Small intestine (tissue), 7 donors: Measurements from ENCODE around the gene STRADB. TPM values are rescaled to one million over a fixed set of nuclear protein-coding genes. Genes with fewer than 3 reads are reported as not detected.
"Not testable (repeated sequence)": the region's sequence is repeated elsewhere in the genome, so short reads cannot be mapped to it uniquely, and the experiment has no call there.

Experiments
- DNase-seq, 2 donors: peaks; one replicate each; pipeline versions ENCODE4 v3.0.0 to v3.0.0-alpha.2; 2013
- FAIRE-seq: peaks from 2 replicates; lab custom pipeline; 2012; peaks lifted over from hg19 to GRCh38; lab: Jason Lieb, UNC
- H3K27ac ChIP-seq, 3 donors: one replicate each; pipeline ENCODE4 v1.5.1; 2013; ENCODE audit warnings: low read length in 2 of 3, mild to moderate bottlenecking in 2 of 3, control low read depth in 1 of 3, inconsistent platforms in 1 of 3, low read depth in 1 of 3, moderate library complexity in 1 of 3
- H3K27me3 ChIP-seq, 3 donors: one replicate each; pipeline ENCODE4 v1.6.1; 2013; ENCODE audit warnings: low read length in 3 of 3, inconsistent platforms in 1 of 3; ENCODE audit not compliant: control insufficient read depth in 3 of 3, insufficient read depth in 3 of 3
- H3K36me3 ChIP-seq, 3 donors: one replicate each; pipeline ENCODE4 v1.6.1; 2013; ENCODE audit warnings: low read length in 3 of 3, inconsistent platforms in 1 of 3, low read depth in 1 of 3, mild to moderate bottlenecking in 1 of 3, moderate library complexity in 1 of 3; ENCODE audit not compliant: control insufficient read depth in 3 of 3, insufficient read depth in 2 of 3
- H3K4me1 ChIP-seq, 3 donors: one replicate each; pipeline ENCODE4 v1.6.1; 2013; ENCODE audit warnings: low read length in 2 of 3, inconsistent platforms in 1 of 3, low read depth in 1 of 3, mild to moderate bottlenecking in 1 of 3, moderate library complexity in 1 of 3; ENCODE audit not compliant: control insufficient read depth in 3 of 3, insufficient read depth in 2 of 3
- H3K4me3 ChIP-seq, 3 donors: one replicate each; pipeline ENCODE4 v1.5.1; 2013; ENCODE audit warnings: low read length in 3 of 3, control low read depth in 1 of 3, inconsistent platforms in 1 of 3, low read depth in 1 of 3, mild to moderate bottlenecking in 1 of 3, moderate library complexity in 1 of 3
- H3K9me3 ChIP-seq, 2 donors: one replicate each; pipeline ENCODE4 v1.6.1; 2013; ENCODE audit warnings: low read depth in 1 of 2, low read length in 1 of 2; ENCODE audit not compliant: control insufficient read depth in 2 of 2, insufficient read depth in 1 of 2
- WGBS, 3 donors: extraction: QIAGEN DNeasy Blood & Tissue Kit; methylation state at CpG; one replicate each; pipeline ENCODE4 v1.1.7; 2013; 5-methylcytosine and 5-hydroxymethylcytosine counted together
- polyA plus RNA-seq, 4 donors: library from polyadenylated mRNA; stranded (reverse) in 3 of 4; unstranded in 1 of 4; fragments of 200-250 nt in 3 of 4; fragments of 120-200 nt in 1 of 4; gene quantifications; one replicate each; pipeline versions ENCODE4 v1.2.1 to v1.2.3, GENCODE V29; 2013
- donor health status: healthy with polysubstance abuse.
- donor health status: control.
- donor health status: control.
- donor health status: Bipolar disorder and iron deficiency.
- donor health status: healthy.

The STRADB gene
- polyA plus RNA-seq, 4 donors, result 30.3 to 160 (median 97.6) TPM

- Histone ChIP-seq H3K4me3 (no peak overlapping the region), H3K9me3 (peaks cover 0 to 8% of the 10 kb centered on the region in 2 donors), H3K27ac (peak overlapping the region in 2 of 3 donors; percentile 14 to 29), H3K4me1 (peaks cover 0 to 12% (median 11%) of the 10 kb centered on the region in 3 donors), H3K27me3 (no peaks in the 10 kb centered on the region), H3K36me3 (peaks cover 0 to 6% (median 0%) of the 10 kb centered on the region in 3 donors)
- FAIRE-seq (no peak), DNase-seq (peak; percentile 52 to 64)
- WGBS, 3 donors, result 41 to 57% (median 46%) methylated on average over 11 of the region's 11 CpGs
Measured at GRCh38 chr2:201433394-201433995, 18.0 kb upstream of the STRADB start.

DNA sequence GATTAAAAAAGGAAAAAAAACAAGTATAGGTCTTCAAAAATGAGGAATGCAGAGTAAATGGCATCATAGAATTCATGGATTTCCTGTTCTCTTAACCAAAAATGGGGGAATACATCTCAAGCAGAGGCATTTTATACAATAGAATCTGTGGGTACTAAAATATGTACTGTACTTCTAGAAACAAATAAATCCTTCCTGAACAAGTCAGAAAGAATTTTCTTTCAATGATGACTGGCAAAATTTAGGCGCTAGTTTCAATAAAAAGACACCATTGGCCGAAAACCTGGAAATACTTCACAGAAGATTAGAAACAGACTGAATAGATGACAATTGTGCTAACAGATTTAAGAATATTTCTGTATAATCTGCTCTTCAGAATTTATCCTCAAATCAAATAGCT lies 15.4 kb upstream of the STRADB start:
- H3K9me3 ChIP-seq, result no peaks in the 10 kb centered on the region
- no peak overlapping the region for H3K4me3 ChIP-seq
- DNase-seq (no peak), FAIRE-seq (no peak)
- no peaks in the 10 kb centered on the region for H3K36me3 ChIP-seq
- no peak overlapping the region for H3K27ac ChIP-seq
- no peaks in the 10 kb centered on the region for H3K27me3 ChIP-seq
- peaks cover 0 to 14% (median 11%) of the 10 kb centered on the region in 3 donors for H3K4me1 ChIP-seq
- WGBS, 3 donors, result 94 to 100% (median 97%) methylated on average over 2 of the region's 2 CpGs

- not testable (repeated sequence) for H3K27me3 ChIP-seq, DNase-seq, H3K4me1 ChIP-seq, H3K9me3 ChIP-seq, FAIRE-seq, H3K36me3 ChIP-seq, H3K27ac ChIP-seq, H3K4me3 ChIP-seq
- 30 to 63% (median 55%) methylated on average over 1 of the region's 3 CpGs for WGBS, 3 donors
Measured at GRCh38 chr2:201439336-201439922, 12.1 kb upstream of the STRADB start.

GRCh38 chr2:201440182-201440581 lies 11.4 kb upstream of the STRADB start:
- FAIRE-seq, result no peak
- no peaks in the 10 kb centered on the region for H3K27me3 ChIP-seq

GRCh38 chr2:201441409-201441808 lies 10.1 kb upstream of the STRADB start:
- H3K9me3 ChIP-seq, result no peaks in the 10 kb centered on the region
- FAIRE-seq, result no peak
- H3K27ac ChIP-seq, result no peak overlapping the region
- H3K4me3 ChIP-seq, result no peak overlapping the region
- DNase-seq, result no peak
- peaks cover 0 to 5% (median 0%) of the 10 kb centered on the region in 3 donors for H3K4me1 ChIP-seq
- no peaks in the 10 kb centered on the region for H3K36me3 ChIP-seq
- 80 to 85% (median 83%) methylated on average over 7 of the region's 7 CpGs for WGBS, 3 donors
- no peaks in the 10 kb centered on the region for H3K27me3 ChIP-seq

More at GRCh38 chr2:201440182-201440581, 11.4 kb upstream of the STRADB start:
- Histone ChIP-seq H3K4me3 (no peak overlapping the region), H3K9me3 (no peaks in the 10 kb centered on the region), H3K36me3 (no peaks in the 10 kb centered on the region), H3K4me1 (peaks cover 0 to 5% (median 0%) of the 10 kb centered on the region in 3 donors), H3K27ac (no peak overlapping the region)
- 5 to 49% (median 23%) methylated on average over 1 of the region's 1 CpG for WGBS, 3 donors
- DNase-seq, result peak; percentile 78 to 93

- 67 to 77% (median 69%) methylated on average over 3 of the region's 3 CpGs for WGBS, 3 donors
- no peaks in the 10 kb centered on the region for H3K36me3 ChIP-seq
- peaks cover 3 to 13% (median 8%) of the 10 kb centered on the region in 3 donors for H3K4me1 ChIP-seq
- FAIRE-seq, result no peak
- H3K27ac ChIP-seq, result no peak overlapping the region
- no peaks in the 10 kb centered on the region for H3K9me3 ChIP-seq
- H3K4me3 ChIP-seq, result no peak overlapping the region
- H3K27me3 ChIP-seq, result no peaks in the 10 kb centered on the region
- no peak for DNase-seq
Measured at GRCh38 chr2:201444746-201445465, 6.6 kb upstream of the STRADB start.

- H3K4me3 ChIP-seq, result no peak overlapping the region
- H3K9me3 ChIP-seq, result no peaks in the 10 kb centered on the region
- DNase-seq (no peak), FAIRE-seq (no peak)
- no peaks in the 10 kb centered on the region for H3K36me3 ChIP-seq
- H3K27ac ChIP-seq, result peak overlapping the region in 1 of 3 donors; percentile 46
- H3K27me3 ChIP-seq, result no peaks in the 10 kb centered on the region
- peaks cover 3 to 17% (median 6%) of the 10 kb centered on the region in 3 donors for H3K4me1 ChIP-seq
- WGBS, 3 donors, result 76 to 93% (median 93%) methylated on average over 1 of the region's 1 CpG
Measured at GRCh38 chr2:201447086-201447485, 4.5 kb upstream of the STRADB start.

GRCh38 chr2:201448061-201448460 lies 3.5 kb upstream of the STRADB start:
- peak; percentile 51 for FAIRE-seq
- 20 to 57% (median 43%) methylated on average over 1 of the region's 1 CpG for WGBS, 3 donors
- Histone ChIP-seq H3K9me3 (no peaks in the 10 kb centered on the region), H3K27ac (peak overlapping the region in 1 of 3 donors; percentile 46), H3K4me3 (no peak overlapping the region), H3K36me3 (no peaks in the 10 kb centered on the region), H3K27me3 (no peaks in the 10 kb centered on the region), H3K4me1 (peaks cover 3 to 20% (median 6%) of the 10 kb centered on the region in 3 donors)
- DNase-seq, result peak; percentile 41 to 63
